ENCODE data around the gene AKT1S1. TPM values are rescaled to one million over a fixed set of nuclear protein-coding genes. Genes with fewer than 3 reads are reported as not detected.
A peak's percentile ranks its signal among the peaks of the same experiment; 100 is the strongest.

The AKT1S1 gene
- total and polyA plus RNA-seq, 2 donors (not counting 1 experiment from before 2014, with no cell fraction given), result 16.6 to 23.0 TPM

- peaks cover 36% of the 10 kb centered on the region for H3K79me2 ChIP-seq (ENCODE audit: control insufficient read depth, insufficient read depth, low read length)
- no peak overlapping the region for H3K27ac ChIP-seq (ENCODE audit: low read length in 2 of 2)
- intact Hi-C loops (cut with micrococcal nuclease), result no loop called here
- H4K20me1 ChIP-seq (ENCODE audit: control insufficient read depth, insufficient read depth, low read length, poor library complexity, severe bottlenecking), result peaks cover 17% of the 10 kb centered on the region
- ChIA-PET CTCF (no interaction called here), POLR2A (interaction anchor here (1.7 kb wide), 1 partner anchor 55 kb away, joined by 4 read pairs; no protein-coding TSS in a partner anchor)
- H3K9ac ChIP-seq (ENCODE audit: low read length), result no peak overlapping the region
- Mint-ChIP-seq H3K27me3 (no peaks in the 10 kb centered on the region), H3K4me1 (peaks cover 31% of the 10 kb centered on the region), H3K4me3 (no peak overlapping the region), H3K9me3 (ENCODE audit: insufficient read depth) (no peaks in the 10 kb centered on the region), H3K27ac (peak overlapping the region; percentile 46)
- over 99% methylated on average over 8 of the region's 11 CpGs for WGBS (ENCODE audit: insufficient coverage)
- no peaks in the 10 kb centered on the region for H3K9me3 ChIP-seq (ENCODE audit: control extremely low read depth in 1 of 3, control insufficient read depth in 2 of 3, insufficient read depth in 1 of 3, low read length in 2 of 3)
- no peak overlapping the region for H3K4me2 ChIP-seq (replicated peaks; ENCODE audit: low read depth, low read length, poor library complexity, severe bottlenecking)
- H3K4me3 ChIP-seq (ENCODE audit: control extremely low read depth in 1 of 5, extremely low read depth in 1 of 5, insufficient read depth in 1 of 5, low read depth in 2 of 5, low read length in 4 of 5), result no peak overlapping the region
- ATAC-seq (ENCODE audit: low read depth) (no peak), DNase-seq (no peak)
- peaks cover 22 to 32% of the 10 kb centered on the region in 2 donors for H3K4me1 ChIP-seq (ENCODE audit: control insufficient read depth in 2 of 2, insufficient read depth in 2 of 2, low read length in 2 of 2)
- H2AFZ ChIP-seq (ENCODE audit: insufficient read depth, low read depth, low read length, poor library complexity, severe bottlenecking), result no peak overlapping the region
- peaks cover 0 to 13% of the 10 kb centered on the region in 2 experiments for H3K36me3 ChIP-seq (replicated peaks in 1 of 2; ENCODE audit: control extremely low read depth in 1 of 2, control insufficient read depth in 1 of 2, extremely low read depth in 1 of 2, insufficient read depth in 2 of 2, low read length in 1 of 2)
- no peaks in the 10 kb centered on the region for H3K27me3 ChIP-seq (replicated peaks in 1 of 4; ENCODE audit: control extremely low read depth in 1 of 4, control insufficient read depth in 3 of 4, insufficient read depth in 4 of 4, low read length in 3 of 4)
- TF ChIP-seq EZH2 (IDR thresholded peaks at IDR 0.05; ENCODE audit: borderline replicate concordance, insufficient read depth, low read depth, low read length, poor library complexity, severe bottlenecking) (no peak), CTCF (IDR thresholded peaks at IDR 0.05) (no peak)
Observed at GRCh38 chr19:49874503-49875157, 2.5 kb downstream of the AKT1S1 start.

DNA sequence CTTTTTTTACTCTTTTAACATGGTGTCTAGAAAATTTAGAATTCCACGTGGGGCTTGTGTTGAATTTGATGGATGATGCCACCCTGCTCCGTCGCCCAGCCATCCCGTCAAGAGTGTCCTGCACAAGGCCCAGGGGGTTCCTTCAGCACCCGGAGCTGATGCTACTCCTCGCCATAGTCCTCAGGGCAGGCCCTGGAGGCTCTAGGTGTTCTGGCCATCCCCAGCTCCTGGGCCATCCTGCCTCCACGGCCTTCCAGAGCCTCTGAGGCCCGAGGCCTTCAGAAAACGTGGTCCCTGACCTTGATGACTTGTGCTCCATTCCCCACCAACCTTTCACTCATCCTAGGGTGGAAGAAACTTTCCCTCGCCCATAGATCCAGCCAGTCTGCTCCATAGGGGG, 3.3 kb downstream of the AKT1S1 start:
- no peak overlapping the region for H3K4me3 Mint-ChIP-seq
- peaks cover 26 to 33% of the 10 kb centered on the region in 2 donors for H3K4me1 ChIP-seq (ENCODE audit: control insufficient read depth in 2 of 2, insufficient read depth in 2 of 2, low read length in 2 of 2)
- H3K27me3 Mint-ChIP-seq, result no peaks in the 10 kb centered on the region
- H3K4me1 Mint-ChIP-seq, result peaks cover 29% of the 10 kb centered on the region
- ChIA-PET POLR2A (no interaction called here), CTCF (no interaction called here)
- DNase-seq (no peak), ATAC-seq (ENCODE audit: low read depth) (no peak)
- TF ChIP-seq CTCF (IDR thresholded peaks at IDR 0.05) (no peak), EZH2 (IDR thresholded peaks at IDR 0.05; ENCODE audit: borderline replicate concordance, insufficient read depth, low read depth, low read length, poor library complexity, severe bottlenecking) (no peak)
- H3K9me3 Mint-ChIP-seq (ENCODE audit: insufficient read depth), result no peaks in the 10 kb centered on the region
- peaks cover 32% of the 10 kb centered on the region for H3K79me2 ChIP-seq (ENCODE audit: control insufficient read depth, insufficient read depth, low read length)
- H3K4me2 ChIP-seq (replicated peaks; ENCODE audit: low read depth, low read length, poor library complexity, severe bottlenecking), result no peak overlapping the region
- no peak overlapping the region for H3K27ac Mint-ChIP-seq
- H3K27ac ChIP-seq (ENCODE audit: low read length in 2 of 2), result no peak overlapping the region
- no peak overlapping the region for H3K4me3 ChIP-seq (ENCODE audit: control extremely low read depth in 1 of 5, extremely low read depth in 1 of 5, insufficient read depth in 1 of 5, low read depth in 2 of 5, low read length in 4 of 5)
- no peak overlapping the region for H3K9ac ChIP-seq (ENCODE audit: low read length)
- WGBS (ENCODE audit: insufficient coverage), result 95% methylated on average over 10 of the region's 10 CpGs
- no peak overlapping the region for H2AFZ ChIP-seq (ENCODE audit: insufficient read depth, low read depth, low read length, poor library complexity, severe bottlenecking)
- no peaks in the 10 kb centered on the region for H3K27me3 ChIP-seq (replicated peaks in 1 of 4; ENCODE audit: control extremely low read depth in 1 of 4, control insufficient read depth in 3 of 4, insufficient read depth in 4 of 4, low read length in 3 of 4)
- peaks cover 0 to 5% of the 10 kb centered on the region in 2 experiments for H3K36me3 ChIP-seq (replicated peaks in 1 of 2; ENCODE audit: control extremely low read depth in 1 of 2, control insufficient read depth in 1 of 2, extremely low read depth in 1 of 2, insufficient read depth in 2 of 2, low read length in 1 of 2)
- peaks cover 0 to 4% (median 0%) of the 10 kb centered on the region in 3 donors for H3K9me3 ChIP-seq (ENCODE audit: control extremely low read depth in 1 of 3, control insufficient read depth in 2 of 3, insufficient read depth in 1 of 3, low read length in 2 of 3)
- peaks cover 9% of the 10 kb centered on the region for H4K20me1 ChIP-seq (ENCODE audit: control insufficient read depth, insufficient read depth, low read length, poor library complexity, severe bottlenecking)
- intact Hi-C loops (cut with micrococcal nuclease), result no loop called here
